Smooth muscle cell (in vitro differentiated cells): ENCODE measurements around the gene ELMO1. TPM values are rescaled to one million over a fixed set of nuclear protein-coding genes. Genes with fewer than 3 reads are reported as not detected.

Experiments
- DNase-seq: peaks from one replicate; lab custom pipeline; 2025; ENCODE audit not compliant: unreplicated experiment; lab: John Stamatoyannopoulos, UW
- H2AFZ ChIP-seq: fragments of 200-600 bp; sonication (generic); 2 replicates; pipeline ENCODE4 v1.6.0; 2016; ENCODE audit warnings: antibody characterized with exemption, low read depth, mild to moderate bottlenecking
- H3F3A ChIP-seq: fragments of 200-600 bp; sonication (generic); 2 replicates; pipeline ENCODE4 v1.6.0; 2017; ENCODE audit warnings: antibody characterized with exemption, low read depth
- H3K27ac ChIP-seq: fragments of 200-600 bp; sonication (generic); 2 replicates; pipeline ENCODE4 v1.5.1; 2016; ENCODE audit warnings: low read depth, mild to moderate bottlenecking
- H3K27me3 ChIP-seq: fragments of 200-600 bp; sonication (generic); 2 replicates; pipeline ENCODE4 v1.6.1; 2016; ENCODE audit warnings: low read depth, mild to moderate bottlenecking
- H3K36me3 ChIP-seq: fragments of 200-600 bp; sonication (generic); 2 replicates; pipeline ENCODE4 v1.5.1; 2016; ENCODE audit warnings: low read depth
- H3K4me1 ChIP-seq: fragments of 200-600 bp; sonication (generic); 2 replicates; pipeline ENCODE4 v1.5.1; 2016; ENCODE audit warnings: low read depth
- H3K4me2 ChIP-seq: fragments of 200-600 bp; sonication (generic); 2 replicates; pipeline ENCODE4 v1.6.0; 2016; ENCODE audit warnings: mild to moderate bottlenecking
- H3K4me3 ChIP-seq: fragments of 200-600 bp; sonication (generic); 2 replicates; pipeline ENCODE4 v1.5.1; 2016; ENCODE audit warnings: mild to moderate bottlenecking
- H3K79me2 ChIP-seq: fragments of 200-600 bp; sonication (generic); 2 replicates; pipeline ENCODE4 v1.6.0; 2016; ENCODE audit warnings: low read depth, mild to moderate bottlenecking
- H3K9ac ChIP-seq: fragments of 200-600 bp; sonication (generic); 2 replicates; pipeline ENCODE4 v1.6.0; 2016; ENCODE audit warnings: low read depth
- H3K9me3 ChIP-seq: fragments of 200-600 bp; sonication (generic); replicated peaks from 2 replicates; pipeline ENCODE4 v1.5.1; 2016; ENCODE audit warnings: low read depth
- H4K20me1 ChIP-seq: fragments of 200-600 bp; sonication (generic); 2 replicates; pipeline ENCODE4 v1.6.0; 2016; ENCODE audit warnings: low read depth
- CTCF ChIP-seq: fragments of 200-600 bp; sonication (generic); IDR thresholded peaks from 2 replicates; pipeline ENCODE4 v1.5.1; 2017; ENCODE audit warnings: borderline replicate concordance, mild to moderate bottlenecking, antibody characterized with exemption; ENCODE audit not compliant: insufficient read depth, poor library complexity, severe bottlenecking
- WGBS: methylation state at CpG from one replicate; pipeline ENCODE4 v1.1.7; 2016; ENCODE audit warnings: low lambda C conversion rate; 5-methylcytosine and 5-hydroxymethylcytosine counted together
- polyA plus RNA-seq: library from polyadenylated mRNA; unstranded; fragments of >200 nt; fragmentation: Nextera tagmentation; extraction: Ambion mirVana; gene quantifications from 2 replicates; pipeline ENCODE4 v1.2.1, GENCODE V29; 2016
- total RNA-seq: library from RNA; depleted of rRNA; stranded (reverse); fragments of >200 nt; gene quantifications from 2 replicates; pipeline ENCODE4 v1.2.3, GENCODE V29; 2014

Gene ELMO1
- total and polyA plus RNA-seq, 2 experiments from 2014 or later: 8.2 to 36.0 TPM

DNA sequence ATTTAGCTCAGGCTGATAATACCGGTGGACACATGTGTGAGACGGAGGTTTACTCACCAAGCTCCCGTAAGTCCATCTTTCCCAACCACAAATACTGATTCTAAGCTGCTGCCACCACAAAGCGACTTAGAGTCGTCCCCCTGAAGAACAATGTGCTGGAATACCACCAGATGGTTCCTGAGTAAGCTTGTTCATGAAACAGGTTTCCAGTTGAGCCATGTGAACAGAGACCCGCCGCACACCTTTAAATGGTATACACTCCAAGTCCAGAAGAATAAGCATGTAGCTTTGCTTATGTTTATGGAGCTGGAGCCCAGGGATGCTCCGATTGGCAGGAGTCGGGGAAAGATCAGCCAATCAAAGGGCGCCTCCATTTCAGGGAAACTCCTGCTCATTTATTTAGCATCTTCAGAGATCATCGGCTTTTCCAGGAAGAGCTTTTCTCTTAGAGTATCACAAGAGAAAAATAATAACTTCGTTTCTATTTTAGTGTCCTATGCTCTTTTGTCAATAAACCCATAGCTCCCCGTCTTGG lies 462.7 kb downstream of the ELMO1 start:
- Histone ChIP-seq H3K4me3 (no peak overlapping the region), H3K79me2 (no peaks in the 10 kb centered on the region), H3K4me1 (peaks cover 4% of the 10 kb centered on the region), H2AFZ (no peak overlapping the region), H3K36me3 (no peaks in the 10 kb centered on the region), H3F3A (no peaks in the 10 kb centered on the region), H3K27ac (no peak overlapping the region), H3K9ac (no peak overlapping the region), H3K27me3 (no peaks in the 10 kb centered on the region), H3K4me2 (no peak overlapping the region), H3K9me3 (no peaks in the 10 kb centered on the region), H4K20me1 (no peaks in the 10 kb centered on the region)
- no peak for TF ChIP-seq CTCF
- WGBS: 82% methylated on average over 13 of the region's 13 CpGs
- DNase-seq: no peak

- 92% methylated on average over 5 of the region's 5 CpGs for WGBS
- TF ChIP-seq CTCF: no peak
These were observed 463.3 kb downstream of the ELMO1 start for GRCh38 chr7:36985316-36985715.

DNA sequence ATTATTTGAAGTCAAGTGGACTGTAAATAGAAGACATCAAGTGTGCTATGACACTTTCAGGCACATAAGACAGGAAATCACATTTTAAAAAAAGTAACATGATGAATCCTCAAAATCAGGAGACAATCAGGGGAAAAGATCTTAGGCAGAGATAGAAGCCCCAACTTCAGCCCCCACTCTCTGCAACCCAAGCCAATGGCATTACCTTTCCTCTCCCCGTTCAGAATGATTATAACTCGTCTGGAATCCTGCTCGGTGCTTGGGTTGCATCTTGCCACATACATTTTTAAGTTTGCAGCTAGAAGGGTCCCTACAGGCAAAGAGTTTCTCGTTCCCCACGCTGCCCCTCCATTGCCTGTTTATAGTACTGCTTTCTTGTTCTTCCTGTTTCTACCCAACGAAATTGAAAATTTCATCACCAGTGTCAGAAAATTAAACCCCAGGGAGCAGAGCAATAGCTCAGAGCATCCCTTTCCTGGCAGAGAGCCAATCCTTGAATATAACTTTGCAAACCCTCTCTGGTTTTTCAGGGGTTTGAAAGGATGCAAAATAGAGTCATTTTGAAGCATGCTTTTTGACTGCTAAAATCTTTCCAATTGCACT lies 463.9 kb downstream of the ELMO1 start:
- WGBS: 88% methylated on average over 6 of the region's 6 CpGs
- Histone ChIP-seq H3K9me3 (no peaks in the 10 kb centered on the region), H3K27me3 (no peaks in the 10 kb centered on the region), H4K20me1 (no peaks in the 10 kb centered on the region), H3K4me1 (peaks cover 4% of the 10 kb centered on the region), H3K4me3 (no peak overlapping the region), H3K9ac (no peak overlapping the region), H3K79me2 (no peaks in the 10 kb centered on the region), H3F3A (no peaks in the 10 kb centered on the region), H3K4me2 (no peak overlapping the region), H2AFZ (no peak overlapping the region), H3K36me3 (no peaks in the 10 kb centered on the region), H3K27ac (no peak overlapping the region)
- TF ChIP-seq CTCF: no peak
- no peak for DNase-seq

More at GRCh38 chr7:36985316-36985715, 463.3 kb downstream of the ELMO1 start:
- Histone ChIP-seq H3K4me1 (peaks cover 4% of the 10 kb centered on the region), H4K20me1 (no peaks in the 10 kb centered on the region), H3K27ac (no peak overlapping the region), H3F3A (no peaks in the 10 kb centered on the region), H3K4me2 (no peak overlapping the region), H3K79me2 (no peaks in the 10 kb centered on the region), H3K9me3 (no peaks in the 10 kb centered on the region), H2AFZ (no peak overlapping the region), H3K4me3 (no peak overlapping the region), H3K27me3 (no peaks in the 10 kb centered on the region), H3K9ac (no peak overlapping the region), H3K36me3 (no peaks in the 10 kb centered on the region)
- no peak for DNase-seq

DNA sequence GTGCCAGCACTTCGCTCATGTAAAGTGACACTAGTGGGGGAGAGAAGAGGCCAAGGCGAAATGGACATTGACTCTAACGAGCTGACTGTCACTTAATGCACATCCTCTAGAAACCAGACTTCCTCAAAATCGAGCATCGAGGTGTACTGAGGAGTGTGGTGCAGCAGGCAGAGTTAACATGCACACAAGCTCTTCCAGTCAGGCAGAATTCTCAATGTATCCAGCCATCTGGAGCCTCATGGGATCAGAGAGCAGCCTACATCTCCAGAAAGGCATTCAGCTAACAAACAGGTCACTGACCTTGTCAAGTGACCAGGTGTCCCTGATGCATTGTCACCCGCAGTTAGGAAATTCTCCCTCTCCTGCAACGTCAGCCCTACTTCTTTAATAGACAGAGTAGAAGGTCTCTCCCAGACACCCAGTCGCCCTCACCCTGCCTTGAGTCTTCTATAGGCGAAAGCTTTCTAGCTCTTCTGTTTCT lies 464.6 kb downstream of the ELMO1 start:
- Histone ChIP-seq H3K79me2 (no peaks in the 10 kb centered on the region), H3K4me3 (no peak overlapping the region), H3K4me1 (peaks cover 4% of the 10 kb centered on the region), H3K9me3 (no peaks in the 10 kb centered on the region), H3K4me2 (no peak overlapping the region), H3K9ac (no peak overlapping the region), H3K27ac (no peak overlapping the region), H3K27me3 (no peaks in the 10 kb centered on the region), H3F3A (no peaks in the 10 kb centered on the region), H3K36me3 (no peaks in the 10 kb centered on the region), H2AFZ (no peak overlapping the region), H4K20me1 (no peaks in the 10 kb centered on the region)
- 96% methylated on average over 9 of the region's 9 CpGs for WGBS
- DNase-seq: no peak
- TF ChIP-seq CTCF: no peak
